GM12874 (cell line): Measurements from ENCODE around the gene SERPINA1.

Experiments used
- CTCF ChIP-seq: IDR thresholded peaks from 2 replicates; pipeline ENCODE4 v1.5.1; 2011; ENCODE audit warnings: low read depth, mild to moderate bottlenecking, control low read depth, low read length, moderate library complexity; ENCODE audit not compliant: insufficient read depth

The SERPINA1 gene

GRCh38 chr14:94403312-94403932 lies 15.0 kb upstream of the SERPINA1 start:
- TF ChIP-seq CTCF, result no peak

GRCh38 chr14:94401083-94401482 lies 12.7 kb upstream of the SERPINA1 start:
- TF ChIP-seq CTCF, result no peak

- no peak for TF ChIP-seq CTCF
Measured at GRCh38 chr14:94400422-94400841, 12.0 kb upstream of the SERPINA1 start.

GRCh38 chr14:94398536-94398935 lies 10.1 kb upstream of the SERPINA1 start:
- no peak for TF ChIP-seq CTCF

- no peak for TF ChIP-seq CTCF
Measured at GRCh38 chr14:94398182-94398479, 9.7 kb upstream of the SERPINA1 start.

GRCh38 chr14:94397289-94398181 lies 9.1 kb upstream of the SERPINA1 start:
- no peak for TF ChIP-seq CTCF

GRCh38 chr14:94396628-94397225 lies 8.3 kb upstream of the SERPINA1 start:
- no peak for TF ChIP-seq CTCF
